ENCODE results near the gene BCAP31.

The BCAP31 gene

GRCh38 chrX:153724252-153725038, at the start of gene BCAP31, which contains the start of gene ABCD1:
BCAP31 (minus strand) TSS chrX:153724387; CDS start chrX:153723244, 1,143 bp downstream.
ABCD1 (plus strand) TSS chrX:153724856; CDS start chrX:153725267, 411 bp downstream.
- DNase-seq (ENCODE audit: low spot score): peak; percentile 92

GRCh38 chrX:153773218-153773611, 49.0 kb upstream of the BCAP31 start:
- no peak for DNase-seq (ENCODE audit: low spot score)

- DNase-seq (ENCODE audit: low spot score): no peak
These were observed 48.4 kb upstream of the BCAP31 start for GRCh38 chrX:153772316-153773217.

- no peak for DNase-seq (ENCODE audit: low spot score)
These were observed 47.5 kb upstream of the BCAP31 start for GRCh38 chrX:153771415-153772315.

- no peak for DNase-seq (ENCODE audit: low spot score)
These were observed 46.6 kb upstream of the BCAP31 start for GRCh38 chrX:153770601-153771414.

- DNase-seq (ENCODE audit: low spot score): no peak
These were observed 45.8 kb upstream of the BCAP31 start for GRCh38 chrX:153769865-153770600.

GRCh38 chrX:153769158-153769864, 45.1 kb upstream of the BCAP31 start:
- no peak for DNase-seq (ENCODE audit: low spot score)

GRCh38 chrX:153768311-153769157, 44.3 kb upstream of the BCAP31 start:
- DNase-seq (ENCODE audit: low spot score): no peak

- DNase-seq (ENCODE audit: low spot score): no peak
These were observed 43.5 kb upstream of the BCAP31 start for GRCh38 chrX:153767674-153768055.

GRCh38 chrX:153766871-153767673, 42.9 kb upstream of the BCAP31 start:
- no peak for DNase-seq (ENCODE audit: low spot score)

- peak; percentile 87 for DNase-seq (ENCODE audit: low spot score)
These were observed 42.1 kb upstream of the BCAP31 start for GRCh38 chrX:153766098-153766817.

- no peak for DNase-seq (ENCODE audit: low spot score)
These were observed 41.2 kb upstream of the BCAP31 start for GRCh38 chrX:153765138-153766079.

- DNase-seq (ENCODE audit: low spot score): no peak
These were observed 40.6 kb upstream of the BCAP31 start for GRCh38 chrX:153764786-153765137.

GRCh38 chrX:153763989-153764755, 40.0 kb upstream of the BCAP31 start, which contains the start of gene PLXNB3:
PLXNB3 (plus strand) TSS chrX:153764249; CDS start chrX:153765536, 1,287 bp downstream.
- peak; percentile 85 for DNase-seq (ENCODE audit: low spot score)

- DNase-seq (ENCODE audit: low spot score): no peak
These were observed 39.2 kb upstream of the BCAP31 start for GRCh38 chrX:153763298-153763932.
